SK-N-SH (cell line): ENCODE results near the gene CHERP. TPM values are rescaled to one million over a fixed set of nuclear protein-coding genes. Genes with fewer than 3 reads are reported as not detected.
"Not testable (repeated sequence)": the region's sequence is repeated elsewhere in the genome, so short reads cannot be mapped to it uniquely, and the experiment has no call there.

ENCODE experiments used
- CTCF ChIA-PET: fragments of 300-600, 350-600 bp; formaldehyde crosslinking; extraction: SDS; loops from one replicate; lab custom pipeline; 2021; lab: Yijun Ruan, JAX
- POLR2A ChIA-PET: fragments of 350-600 bp; sonication (Branson Sonifier 250); formaldehyde crosslinking; extraction: SDS; loops from one replicate; lab custom pipeline; 2020; ENCODE audit warnings: antibody characterized with exemption, inconsistent platforms; lab: Yijun Ruan, JAX
- DNase-seq: peaks from one replicate; pipeline ENCODE4 v3.0.0; 2012
- H2AFZ ChIP-seq: fragments of 200-600 bp; sonication (generic); 2 replicates; pipeline ENCODE4 v1.8.1; 2016; ENCODE audit warnings: antibody characterized with exemption, mild to moderate bottlenecking, low read depth
- H3F3A ChIP-seq: fragments of 200-600 bp; sonication (generic); replicated peaks from 2 replicates; pipeline ENCODE3; 2016; ENCODE audit warnings: antibody characterized with exemption, mild to moderate bottlenecking; ENCODE audit not compliant: insufficient read depth
- H3K27ac ChIP-seq, 2 experiments: fragments of 200-500 bp in 1 of 2; fragments of 200-600 bp in 1 of 2; sonication (Bioruptor generic) in 1 of 2; sonication (generic), shearing (Covaris generic) in 1 of 2; 2 replicates each; pipeline versions ENCODE4 v1.5.1 to v1.6.1; 2014 to 2016; ENCODE audit warnings: low read depth in 2 of 2, inconsistent platforms in 1 of 2, low read length in 1 of 2, mild to moderate bottlenecking in 1 of 2, mixed read lengths in 1 of 2
- H3K27me3 ChIP-seq: fragments of 200-600 bp; sonication (generic), shearing (Covaris generic); 2 replicates; pipeline ENCODE4 v1.6.1; 2016; ENCODE audit warnings: mixed run types; ENCODE audit not compliant: insufficient read depth
- H3K36me3 ChIP-seq, 2 experiments: fragments of 200-500 bp in 1 of 2; fragments of 200-600 bp in 1 of 2; sonication (Bioruptor generic) in 1 of 2; sonication (generic) in 1 of 2; replicated peaks in 1 of 2; 2 replicates each; pipeline versions ENCODE3 to v1.5.1; 2014 to 2016; ENCODE audit warnings: low read length in 1 of 2, mild to moderate bottlenecking in 1 of 2; ENCODE audit not compliant: insufficient read depth in 2 of 2, control insufficient read depth in 1 of 2
- H3K4me1 ChIP-seq, 2 experiments: fragments of 200-500 bp in 1 of 2; fragments of 200-600 bp in 1 of 2; sonication (Bioruptor generic) in 1 of 2; sonication (generic), shearing (Covaris generic) in 1 of 2; 2 replicates each; pipeline versions ENCODE4 v1.5.1 to v1.6.1; 2014 to 2016; ENCODE audit warnings: low read depth in 1 of 2, low read length in 1 of 2, mixed run types in 1 of 2; ENCODE audit not compliant: insufficient read depth in 2 of 2, control insufficient read depth in 1 of 2
- H3K4me2 ChIP-seq: fragments of 200-600 bp; sonication (generic), shearing (Covaris generic); 2 replicates; pipeline ENCODE4 v1.6.1; 2017; ENCODE audit warnings: mixed run types
- H3K4me3 ChIP-seq, 2 experiments: fragments of 200-500 bp in 1 of 2; fragments of 200-600 bp in 1 of 2; sonication (Bioruptor generic) in 1 of 2; sonication (generic), shearing (Covaris generic) in 1 of 2; 2 replicates each; pipeline versions ENCODE4 v1.5.1 to v1.8.1; 2014 to 2016; ENCODE audit warnings: low read depth in 2 of 2, inconsistent platforms in 1 of 2, low read length in 1 of 2, mild to moderate bottlenecking in 1 of 2, mixed read lengths in 1 of 2, moderate library complexity in 1 of 2
- H3K79me2 ChIP-seq: fragments of 200-600 bp; sonication (generic); 2 replicates; pipeline ENCODE4 v1.8.1; 2017; ENCODE audit warnings: mild to moderate bottlenecking; ENCODE audit not compliant: insufficient read depth
- H3K9ac ChIP-seq: fragments of 200-600 bp; sonication (generic); 2 replicates; pipeline ENCODE4 v1.6.1; 2017; ENCODE audit warnings: mixed run types
- H3K9me2 ChIP-seq: fragments of 200-600 bp; sonication (generic); 2 replicates; pipeline ENCODE4 v1.6.1; 2017; ENCODE audit warnings: mixed run types
- H3K9me3 ChIP-seq: fragments of 200-600 bp; sonication (generic); 2 replicates; pipeline ENCODE4 v1.6.1; 2017; ENCODE audit warnings: mixed run types, mild to moderate bottlenecking, moderate library complexity
- H4K20me1 ChIP-seq: fragments of 200-600 bp; sonication (generic); 2 replicates; pipeline ENCODE4 v1.6.1; 2017; ENCODE audit warnings: mild to moderate bottlenecking, mixed run types; ENCODE audit not compliant: insufficient read depth
- USF1 ChIP-seq: IDR thresholded peaks from 2 replicates; pipeline ENCODE4 v1.4.0; 2012; ENCODE audit warnings: low read depth, borderline replicate concordance
- WGBS: methylation state at CpG from one replicate; pipeline ENCODE4 v1.1.6; 2017; ENCODE audit warnings: low lambda C conversion rate; 5-methylcytosine and 5-hydroxymethylcytosine counted together
- polyA plus RNA-seq, 3 experiments: library from polyadenylated mRNA; depleted of rRNA; stranded (reverse); fragments of >200 nt; gene quantifications; 2 replicates each; pipeline ENCODE4 v1.2.3, GENCODE V29; 2012
- TF ChIP-seq, protein P1 (sequence below): fragments of 150-350 bp; IDR thresholded peaks from 2 replicates; pipeline ENCODE4 v1.6.1; 2017; ENCODE audit warnings: antibody characterized with exemption, low read length, low read depth, borderline replicate concordance

The CHERP gene
- polyA plus RNA-seq, 1 of the 3 experiments (the other 2 are of a cell fraction), result 16.8 TPM

GRCh38 chr19:16548956-16549355, 6.7 kb upstream of the CHERP start:
- Histone ChIP-seq H3K27ac (no peak overlapping the region), H4K20me1 (peaks cover 6% of the 10 kb centered on the region; the same call in 1 of the 2 replicates), H3K36me3 (peaks cover 4 to 11% of the 10 kb centered on the region in 2 experiments), H3K4me1 (no peaks in the 10 kb centered on the region), H3K9ac (no peak overlapping the region), H3K79me2 (peaks cover 16% of the 10 kb centered on the region), H2AFZ (no peak overlapping the region), H3K4me3 (no peak overlapping the region), H3F3A (peaks cover 9% of the 10 kb centered on the region), H3K9me3 (no peaks in the 10 kb centered on the region), H3K4me2 (no peak overlapping the region), H3K27me3 (no peaks in the 10 kb centered on the region), H3K9me2 (no peaks in the 10 kb centered on the region)
- no peak for DNase-seq
- no peak for TF ChIP-seq USF1
- CTCF ChIA-PET, result no interaction called here
- POLR2A ChIA-PET, result interaction anchor here (0.6 to 0.7 kb wide), 2 partner anchors 20 to 127 kb away, joined by 3 to 4 read pairs; no protein-coding TSS in a partner anchor
- WGBS, result 98% methylated on average over 4 of the region's 4 CpGs

DNA sequence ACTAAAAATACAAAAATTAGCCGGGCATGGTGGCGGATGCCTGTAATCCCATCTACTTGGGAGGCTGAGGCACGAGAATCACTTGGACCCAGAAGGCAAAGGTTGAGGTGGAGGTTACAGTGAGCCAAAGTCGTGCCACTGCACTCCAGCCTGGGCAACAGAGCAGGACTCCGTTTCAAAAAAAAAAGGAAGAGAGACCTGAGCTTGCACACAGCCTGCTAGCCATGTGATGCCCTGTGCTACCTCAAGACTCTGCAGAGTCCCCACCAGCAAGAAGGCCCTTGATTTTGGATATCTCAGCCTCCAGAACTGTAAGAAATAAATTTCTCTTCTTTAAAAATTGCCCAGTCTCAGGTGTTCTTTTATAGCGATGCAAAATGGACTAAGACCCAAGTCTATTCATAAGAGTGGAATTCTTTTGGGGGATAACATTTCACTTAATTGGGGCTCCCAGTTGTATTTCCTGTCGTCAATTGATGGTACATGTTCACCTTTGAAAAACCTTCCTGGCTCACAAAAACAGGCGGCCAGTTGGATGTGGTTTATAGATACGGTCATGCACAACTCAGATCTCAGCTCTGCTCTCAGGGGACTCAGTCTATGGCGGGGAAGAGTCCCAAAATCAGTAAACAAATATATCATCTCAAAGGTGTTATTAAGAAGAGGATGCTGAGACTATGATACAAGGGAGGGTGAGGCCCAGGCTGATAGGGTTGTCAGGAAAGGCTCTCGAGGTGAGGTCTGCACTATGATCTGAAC, 2.4 kb upstream of the CHERP start:
- peaks cover 1 to 11% of the 10 kb centered on the region in 2 experiments for H3K36me3 ChIP-seq
- H3F3A ChIP-seq, result peaks cover 9% of the 10 kb centered on the region
- ChIA-PET CTCF (interaction anchor here (1.0 to 1.1 kb wide), 2 partner anchors 18 to 103 kb away, joined by 3 to 4 read pairs; no protein-coding TSS in a partner anchor), POLR2A (no interaction called here)
- TF ChIP-seq, protein P1, sequence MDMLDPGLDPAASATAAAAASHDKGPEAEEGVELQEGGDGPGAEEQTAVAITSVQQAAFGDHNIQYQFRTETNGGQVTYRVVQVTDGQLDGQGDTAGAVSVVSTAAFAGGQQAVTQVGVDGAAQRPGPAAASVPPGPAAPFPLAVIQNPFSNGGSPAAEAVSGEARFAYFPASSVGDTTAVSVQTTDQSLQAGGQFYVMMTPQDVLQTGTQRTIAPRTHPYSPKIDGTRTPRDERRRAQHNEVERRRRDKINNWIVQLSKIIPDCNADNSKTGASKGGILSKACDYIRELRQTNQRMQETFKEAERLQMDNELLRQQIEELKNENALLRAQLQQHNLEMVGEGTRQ, result no peak
- H3K27me3 ChIP-seq, result no peaks in the 10 kb centered on the region
- H3K4me3 ChIP-seq, result no peak overlapping the region
- H3K27ac ChIP-seq, result no peak overlapping the region
- H3K79me2 ChIP-seq, result peaks cover 55% of the 10 kb centered on the region
- H3K9me3 ChIP-seq, result no peaks in the 10 kb centered on the region
- no peak overlapping the region for H3K9ac ChIP-seq
- no peak for DNase-seq
- 97% methylated on average over 11 of the region's 11 CpGs for WGBS
- H4K20me1 ChIP-seq, result peaks cover 25% of the 10 kb centered on the region
- peaks cover 14% of the 10 kb centered on the region in 2 experiments; a peak in 2 of 4 replicates for H3K4me1 ChIP-seq
- no peak overlapping the region for H2AFZ ChIP-seq
- H3K4me2 ChIP-seq, result no peak overlapping the region
- H3K9me2 ChIP-seq, result no peaks in the 10 kb centered on the region

- peaks cover 14 to 15% of the 10 kb centered on the region in 2 experiments; a peak in 2 of 4 replicates for H3K4me1 ChIP-seq
- H4K20me1 ChIP-seq, result peaks cover 29% of the 10 kb centered on the region
- DNase-seq, H3K9me2 ChIP-seq, H3K27me3 ChIP-seq, POLR2A ChIA-PET, H2AFZ ChIP-seq, H3F3A ChIP-seq, H3K27ac ChIP-seq, H3K9ac ChIP-seq, H3K9me3 ChIP-seq: not testable (repeated sequence)
- peaks cover 65% of the 10 kb centered on the region for H3K79me2 ChIP-seq
- H3K4me2 ChIP-seq, result peak overlapping the region; percentile 98
- CTCF ChIA-PET, result interaction anchor here (1.1 kb wide), 1 partner anchor 17 kb away, joined by 4 read pairs; no protein-coding TSS in a partner anchor
- WGBS, result 90% methylated on average over 6 of the region's 6 CpGs
- H3K4me3 ChIP-seq, result peak overlapping the region; percentile 75 to 99; a peak in 3 of 4 replicates
- peaks cover 4 to 15% of the 10 kb centered on the region in 2 experiments for H3K36me3 ChIP-seq
These were observed 1.5 kb upstream of the CHERP start for GRCh38 chr19:16543734-16544133.
